Transverse colon (tissue), 3 donors: ENCODE results near the gene AGPAT4.

Experiments
- CTCF ChIP-seq, 5 experiments: fragments of 200-600 bp in 3 of 5; fragments of 450-650 bp in 2 of 5; sonication (generic) in 3 of 5; IDR thresholded peaks; 1 replicate in 2 of 5; 2 replicates in 3 of 5; pipeline ENCODE4 v1.5.1; 2016 to 2017; ENCODE audit warnings: antibody characterized with exemption in 5 of 5, inconsistent platforms in 3 of 5, mild to moderate bottlenecking in 2 of 5, moderate library complexity in 1 of 5
- POLR2A ChIP-seq: fragments of 450-650 bp; IDR thresholded peaks from one replicate; pipeline ENCODE4 v1.6.1; 2016; ENCODE audit warnings: antibody characterized with exemption, mild to moderate bottlenecking, moderate library complexity

GRCh38 chr6:161259302-161259701 lies 14.6 kb downstream of the AGPAT4 start:
- TF ChIP-seq CTCF (IDR thresholded peaks at IDR 0.05) (no peak), POLR2A (no peak)
